AG04450 (cell line): Measurements from ENCODE around the gene PRR33. TPM values are rescaled to one million over a fixed set of nuclear protein-coding genes. Genes with fewer than 3 reads are reported as not detected.
"Not testable (repeated sequence)": the region's sequence is repeated elsewhere in the genome, so short reads cannot be mapped to it uniquely, and the experiment has no call there.

Experiments used
- CTCF ChIA-PET: fragments of 300-600, 350-600 bp; formaldehyde crosslinking; extraction: SDS; loops from one replicate; lab custom pipeline; 2022; ENCODE audit warnings: antibody characterized with exemption, inconsistent platforms; lab: Charles Lee
- POLR2A ChIA-PET: fragments of 350-600 bp; formaldehyde crosslinking; extraction: SDS; loops from one replicate; lab custom pipeline; 2021; ENCODE audit warnings: antibody characterized with exemption, inconsistent platforms; lab: Yijun Ruan, JAX
- DNase-seq: peaks from one replicate; pipeline ENCODE4 v3.0.0-alpha.2; 2011; ENCODE audit warnings: low read depth, low spot score
- H3K27ac ChIP-seq: one replicate; pipeline ENCODE4 v1.5.1; 2012; ENCODE audit warnings: low read depth, low read length, control low read depth
- H3K27me3 ChIP-seq: one replicate; pipeline ENCODE4 v1.6.0; 2012; ENCODE audit warnings: low read length; ENCODE audit not compliant: control insufficient read depth, insufficient read depth
- H3K4me3 ChIP-seq: 2 replicates; pipeline ENCODE4 v1.5.1; 2011; ENCODE audit warnings: mild to moderate bottlenecking, low read depth, low read length, control low read depth
- H3K9me3 ChIP-seq: 2 replicates; pipeline ENCODE4 v1.5.1; 2012; ENCODE audit warnings: low read length; ENCODE audit not compliant: control insufficient read depth, insufficient read depth
- CTCF ChIP-seq: IDR thresholded peaks from 2 replicates; pipeline ENCODE4 v1.5.1; 2011; ENCODE audit warnings: low read depth, low read length, control low read depth, inconsistent platforms
- polyA plus RNA-seq: library from polyadenylated mRNA; depleted of rRNA; stranded (reverse); fragments of >200 nt; gene quantifications from 2 replicates; pipeline ENCODE4 v1.2.3, GENCODE V29; 2011

Gene PRR33
- polyA plus RNA-seq, 1 experiment: not detected

GRCh38 chr11:1879342-1879940, 12.3 kb downstream of the PRR33 start:
- Histone ChIP-seq H3K9me3 (peaks cover 5% of the 10 kb centered on the region; the same call in 1 of the 2 replicates), H3K4me3 (no peak overlapping the region), H3K27ac (no peak overlapping the region), H3K27me3 (peaks cover 11% of the 10 kb centered on the region)
- CTCF ChIA-PET: interaction anchor here (1.0 kb wide), 2 partner anchors 121 to 186 kb away, joined by 3 read pairs; no protein-coding TSS in a partner anchor
- no peak for DNase-seq
- POLR2A ChIA-PET: no interaction called here
- TF ChIP-seq CTCF: no peak

GRCh38 chr11:1878137-1879031, 13.3 kb downstream of the PRR33 start:
- H3K4me3 ChIP-seq: no peak overlapping the region
- H3K27me3 ChIP-seq: peaks cover 4% of the 10 kb centered on the region
- no peak for TF ChIP-seq CTCF
- POLR2A ChIA-PET: no interaction called here
- DNase-seq: no peak
- no peak overlapping the region for H3K27ac ChIP-seq
- peaks cover 5% of the 10 kb centered on the region; the same call in 1 of the 2 replicates for H3K9me3 ChIP-seq
- CTCF ChIA-PET: interaction anchor here (1.0 to 1.2 kb wide), 2 partner anchors 185 to 274 kb away, joined by 3 to 8 read pairs; no protein-coding TSS in a partner anchor

GRCh38 chr11:1877211-1878136, 14.2 kb downstream of the PRR33 start:
- no peak for DNase-seq
- POLR2A ChIA-PET: no interaction called here
- TF ChIP-seq CTCF: no peak
- no peak overlapping the region for H3K4me3 ChIP-seq
- no peak overlapping the region for H3K27ac ChIP-seq
- H3K9me3 ChIP-seq: peaks cover 5% of the 10 kb centered on the region; the same call in 1 of the 2 replicates
- CTCF ChIA-PET: interaction anchor here (1.0 to 2.2 kb wide), 6 partner anchors 12 to 279 kb away, joined by 3 to 17 read pairs (median 4); no protein-coding TSS in a partner anchor
- no peaks in the 10 kb centered on the region for H3K27me3 ChIP-seq

- no peak for DNase-seq
- CTCF ChIA-PET: interaction anchor here (0.5 to 2.2 kb wide), 8 partner anchors 11 to 1862 kb away, joined by 3 to 17 read pairs (median 3); no protein-coding TSS in a partner anchor
Observed at GRCh38 chr11:1876361-1877063, 15.2 kb downstream of the PRR33 start.

GRCh38 chr11:1875851-1876301, 15.8 kb downstream of the PRR33 start:
- CTCF ChIA-PET: interaction anchor here (1.0 to 2.2 kb wide), 5 partner anchors 10 to 182 kb away, joined by 3 to 17 read pairs (median 3); no protein-coding TSS in a partner anchor
- not testable (repeated sequence) for DNase-seq, H3K27me3 ChIP-seq, H3K9me3 ChIP-seq, H3K4me3 ChIP-seq, H3K27ac ChIP-seq
- POLR2A ChIA-PET: interaction anchor here (0.7 kb wide), 1 partner anchor 486 kb away, joined by 4 read pairs; no protein-coding TSS in a partner anchor

More at GRCh38 chr11:1876361-1877063, 15.2 kb downstream of the PRR33 start:
- TF ChIP-seq CTCF: peak; percentile 55
- no peak overlapping the region for H3K27ac ChIP-seq
- H3K9me3 ChIP-seq: peaks cover 5% of the 10 kb centered on the region; the same call in 1 of the 2 replicates
- no peak overlapping the region for H3K4me3 ChIP-seq
- POLR2A ChIA-PET: interaction anchor here (0.7 kb wide), 1 partner anchor 485 kb away, joined by 4 read pairs; no protein-coding TSS in a partner anchor
- H3K27me3 ChIP-seq: peaks cover 3% of the 10 kb centered on the region
